Endothelial cell of umbilical vein (primary cell): ENCODE measurements around the gene ACOT13. TPM values are rescaled to one million over a fixed set of nuclear protein-coding genes. Genes with fewer than 3 reads are reported as not detected.
"Not testable (repeated sequence)": the region's sequence is repeated elsewhere in the genome, so short reads cannot be mapped to it uniquely, and the experiment has no call there.

ENCODE experiments used
- BruUV-seq: library from RNA; stranded (reverse); fragments of 400-500 nt; replicated peaks from 2 replicates; lab custom pipeline; 2021; lab: Mats Ljungman, UMichigan
- CTCF ChIA-PET: fragments of 300-600, 350-600 bp; sonication (Branson Sonifier 250); formaldehyde crosslinking; loops from one replicate; lab custom pipeline; 2021; ENCODE audit warnings: antibody characterized with exemption, inconsistent platforms; lab: Charles Lee
- POLR2A ChIA-PET: fragments of 300-600, 350-600 bp; sonication (Branson Sonifier 250); formaldehyde crosslinking; loops from one replicate; lab custom pipeline; 2021; ENCODE audit warnings: antibody characterized with exemption, inconsistent platforms; lab: Charles Lee
- DNase-seq: peaks from one replicate; pipeline ENCODE4 v3.0.0-alpha.2; 2011; ENCODE audit warnings: low read depth, low spot score
- FAIRE-seq: peaks from 2 replicates; lab custom pipeline; 2011; peaks lifted over from hg19 to GRCh38; lab: Jason Lieb, UNC
- H2AFZ ChIP-seq: 2 replicates; pipeline ENCODE4 v1.6.0; 2012; ENCODE audit warnings: low read depth, low read length, control low read depth, inconsistent platforms
- H3K27ac ChIP-seq: 2 replicates; pipeline ENCODE4 v1.5.1; 2011; ENCODE audit warnings: low read depth, mild to moderate bottlenecking, control low read depth, low read length, moderate library complexity; ENCODE audit not compliant: insufficient read depth
- H3K27me3 ChIP-seq, 2 experiments: 2 replicates each; pipeline versions ENCODE4 v1.6.0 to v1.6.1; 2011; ENCODE audit warnings: low read length in 2 of 2, mixed read lengths in 1 of 2; ENCODE audit not compliant: control insufficient read depth in 2 of 2, insufficient read depth in 2 of 2
- H3K36me3 ChIP-seq, 2 experiments: 2 replicates in 1 of 2; 3 replicates in 1 of 2; pipeline ENCODE4 v1.5.1; 2011; ENCODE audit warnings: low read length in 2 of 2, mild to moderate bottlenecking in 1 of 2, moderate library complexity in 1 of 2; ENCODE audit not compliant: control insufficient read depth in 2 of 2, insufficient read depth in 2 of 2; ENCODE audit errors: extremely low read depth in 1 of 2
- H3K4me1 ChIP-seq: 3 replicates; pipeline ENCODE4 v1.5.1; 2011; ENCODE audit warnings: mild to moderate bottlenecking, low read length; ENCODE audit not compliant: control insufficient read depth, insufficient read depth; ENCODE audit errors: extremely low read depth
- H3K4me2 ChIP-seq: 2 replicates; pipeline ENCODE4 v1.6.1; 2011; ENCODE audit warnings: low read length, control low read depth, mixed read lengths; ENCODE audit not compliant: insufficient read depth
- H3K4me3 ChIP-seq, 3 experiments: fragments of 200-600 bp in 1 of 3; sonication (generic), shearing (Covaris generic) in 1 of 3; replicated peaks in 1 of 3; 2 replicates each; pipeline ENCODE4 v1.5.1; 2011 to 2016; ENCODE audit warnings: control low read depth in 3 of 3, low read length in 3 of 3, mild to moderate bottlenecking in 2 of 3, inconsistent platforms in 1 of 3, low read depth in 1 of 3, moderate library complexity in 1 of 3; ENCODE audit not compliant: insufficient read depth in 1 of 3
- H3K79me2 ChIP-seq: 2 replicates; pipeline ENCODE4 v1.6.0; 2012; ENCODE audit warnings: low read length, inconsistent platforms; ENCODE audit not compliant: control insufficient read depth, insufficient read depth
- H3K9ac ChIP-seq: replicated peaks from 2 replicates; pipeline ENCODE3; 2011; ENCODE audit warnings: low read length, control low read depth; ENCODE audit not compliant: insufficient read depth; ENCODE audit errors: extremely low read depth
- H3K9me1 ChIP-seq: replicated peaks from 3 replicates; pipeline ENCODE4 v1.6.0; 2011; ENCODE audit warnings: mild to moderate bottlenecking, low read length; ENCODE audit not compliant: control insufficient read depth, insufficient read depth; ENCODE audit errors: extremely low read depth
- H3K9me3 ChIP-seq: replicated peaks from 2 replicates; pipeline ENCODE4 v1.5.1; 2012; ENCODE audit warnings: low read length, inconsistent platforms; ENCODE audit not compliant: control insufficient read depth, insufficient read depth
- H4K20me1 ChIP-seq: replicated peaks from 2 replicates; pipeline ENCODE3; 2011; ENCODE audit warnings: mild to moderate bottlenecking, low read length; ENCODE audit not compliant: control insufficient read depth, insufficient read depth; ENCODE audit errors: extremely low read depth
- EZH2 ChIP-seq: IDR thresholded peaks from 2 replicates; pipeline ENCODE4 v1.6.1; 2012; ENCODE audit warnings: borderline replicate concordance, low read depth, mild to moderate bottlenecking, moderate library complexity, low read length, inconsistent platforms; ENCODE audit not compliant: severe bottlenecking
- FOS ChIP-seq: IDR thresholded peaks from 2 replicates; pipeline ENCODE4 v1.6.1; 2011; ENCODE audit warnings: mild to moderate bottlenecking, low read length, moderate library complexity, borderline replicate concordance; ENCODE audit not compliant: insufficient read depth
- MAX ChIP-seq: IDR thresholded peaks from 2 replicates; pipeline ENCODE4 v1.6.1; 2011; ENCODE audit not compliant: insufficient read depth, insufficient read length
- MYC ChIP-seq: IDR thresholded peaks from one replicate; pipeline ENCODE4 v1.6.1; 2011; ENCODE audit warnings: mild to moderate bottlenecking, low read depth, low read length
- POLR2A ChIP-seq: IDR thresholded peaks from 2 replicates; pipeline ENCODE4 v1.6.1; 2012; ENCODE audit warnings: low read depth, mild to moderate bottlenecking, control low read depth, low read length
- POLR2AphosphoS5 ChIP-seq: IDR thresholded peaks from 2 replicates; pipeline ENCODE4 v1.6.1; 2012; ENCODE audit warnings: low read depth, mild to moderate bottlenecking, control low read depth, low read length, moderate library complexity; ENCODE audit not compliant: insufficient read depth
- dilution Hi-C: fragments of 300-500 bp; cut with MboI; formaldehyde crosslinking; loops from one replicate; pipeline ENCODE4 v1.15.0; 2019; ENCODE audit warnings: low sequenced_read_pairs; ENCODE audit not compliant: extremely low pct_ligation_motif_present
- intact Hi-C: fragments of 100-400 bp; cut with micrococcal nuclease; formaldehyde crosslinking; loops from one replicate; pipeline ENCODE4 v1.10.0; 2022
- polyA plus RNA-seq, 4 experiments: library from polyadenylated mRNA; depleted of rRNA in 3 of 4; stranded (reverse) in 3 of 4; unstranded in 1 of 4; fragments of >200 nt; gene quantifications; 2 replicates each; pipeline versions ENCODE4 v1.2.1 to v1.2.3, GENCODE V29; 2011 to 2012; ENCODE audit warnings: missing spikeins in 1 of 4
- total RNA-seq: library from RNA; stranded (reverse); gene quantifications from 2 replicates; pipeline ENCODE4 v1.2.3, GENCODE V29; 2021
- TF ChIP-seq, protein P1 (sequence below), 2 donors: IDR thresholded peaks; 1 replicate in 1 of 2; 2 replicates in 1 of 2; pipeline ENCODE4 v1.5.1; 2011; ENCODE audit warnings: low read length in 2 of 2, mild to moderate bottlenecking in 2 of 2, moderate library complexity in 2 of 2, control low read depth in 1 of 2, inconsistent platforms in 1 of 2, low read depth in 1 of 2; ENCODE audit not compliant: insufficient read depth in 1 of 2; ENCODE audit errors: extremely low read depth in 1 of 2

Gene ACOT13
- total and polyA plus RNA-seq, 2 donors (not counting 3 experiments of a cell fraction or from before 2014, with no cell fraction given), result 7.7 to 24.1 TPM

DNA sequence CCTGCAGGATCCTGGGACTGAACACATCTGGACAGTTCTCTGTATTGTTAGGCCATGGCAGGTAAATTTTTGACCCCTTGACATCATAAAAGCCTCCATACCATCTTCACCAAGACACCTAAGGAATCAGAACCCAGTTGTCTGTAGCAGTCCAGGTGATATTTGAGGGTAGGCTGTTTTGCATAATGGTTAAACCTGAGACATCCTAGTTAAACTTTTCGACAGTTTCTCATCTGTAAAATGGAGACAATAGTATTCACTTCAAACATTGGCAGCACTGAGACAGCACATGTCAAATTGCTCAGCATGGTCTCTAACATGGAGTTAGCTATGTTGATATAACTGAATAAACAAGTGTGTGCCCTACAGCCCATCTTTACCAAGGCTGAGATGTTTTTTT lies 27.3 kb downstream of the ACOT13 start:
- Histone ChIP-seq H4K20me1 (no peaks in the 10 kb centered on the region), H3K4me3 (no peak overlapping the region), H3K9ac (no peak overlapping the region), H3K4me2 (no peak overlapping the region), H3K9me3 (no peaks in the 10 kb centered on the region), H3K4me1 (no peaks in the 10 kb centered on the region), H2AFZ (no peak overlapping the region), H3K36me3 (no peaks in the 10 kb centered on the region), H3K27ac (no peak overlapping the region), H3K9me1 (no peaks in the 10 kb centered on the region), H3K27me3 (no peaks in the 10 kb centered on the region), H3K79me2 (no peaks in the 10 kb centered on the region)
- POLR2A ChIA-PET, result no interaction called here
- no peak for DNase-seq
- intact Hi-C loops (loop anchor here (2.0 to 10.0 kb wide), 3 partner anchors 73 to 409 kb away; no protein-coding TSS in a partner anchor), dilution Hi-C loops (no loop called here)
- TF ChIP-seq EZH2 (no peak), MYC (no peak), FOS (no peak), POLR2AphosphoS5 (no peak), POLR2A (no peak), MAX (no peak)
- BruUV-seq, result no TSS peak
- FAIRE-seq, result no peak
- CTCF ChIA-PET, result interaction anchor here (1.9 to 8.8 kb wide), 2 partner anchors 111 to 264 kb away, joined by 5 to 124 read pairs; no protein-coding TSS in a partner anchor

GRCh38 chr6:24695635-24696034 lies 28.8 kb downstream of the ACOT13 start:
- H3K9me3 ChIP-seq, H3K9me1 ChIP-seq, H3K4me3 ChIP-seq, BruUV-seq, H3K4me1 ChIP-seq, H3K36me3 ChIP-seq, H3K27ac ChIP-seq, dilution Hi-C loops, POLR2A ChIA-PET, H2AFZ ChIP-seq, H3K79me2 ChIP-seq, H3K4me2 ChIP-seq, H3K9ac ChIP-seq, H4K20me1 ChIP-seq, H3K27me3 ChIP-seq: not testable (repeated sequence)
- DNase-seq, result peak; percentile 55
- CTCF ChIA-PET, result interaction anchor here (1.0 to 8.8 kb wide), 3 partner anchors 113 to 265 kb away, joined by 3 to 124 read pairs (median 5); no protein-coding TSS in a partner anchor
- peak; percentile 84 for FAIRE-seq
- intact Hi-C loops, result loop anchor here (1.0 to 10.0 kb wide), 6 partner anchors 71 to 411 kb away; no protein-coding TSS in a partner anchor
- TF ChIP-seq, protein P1, sequence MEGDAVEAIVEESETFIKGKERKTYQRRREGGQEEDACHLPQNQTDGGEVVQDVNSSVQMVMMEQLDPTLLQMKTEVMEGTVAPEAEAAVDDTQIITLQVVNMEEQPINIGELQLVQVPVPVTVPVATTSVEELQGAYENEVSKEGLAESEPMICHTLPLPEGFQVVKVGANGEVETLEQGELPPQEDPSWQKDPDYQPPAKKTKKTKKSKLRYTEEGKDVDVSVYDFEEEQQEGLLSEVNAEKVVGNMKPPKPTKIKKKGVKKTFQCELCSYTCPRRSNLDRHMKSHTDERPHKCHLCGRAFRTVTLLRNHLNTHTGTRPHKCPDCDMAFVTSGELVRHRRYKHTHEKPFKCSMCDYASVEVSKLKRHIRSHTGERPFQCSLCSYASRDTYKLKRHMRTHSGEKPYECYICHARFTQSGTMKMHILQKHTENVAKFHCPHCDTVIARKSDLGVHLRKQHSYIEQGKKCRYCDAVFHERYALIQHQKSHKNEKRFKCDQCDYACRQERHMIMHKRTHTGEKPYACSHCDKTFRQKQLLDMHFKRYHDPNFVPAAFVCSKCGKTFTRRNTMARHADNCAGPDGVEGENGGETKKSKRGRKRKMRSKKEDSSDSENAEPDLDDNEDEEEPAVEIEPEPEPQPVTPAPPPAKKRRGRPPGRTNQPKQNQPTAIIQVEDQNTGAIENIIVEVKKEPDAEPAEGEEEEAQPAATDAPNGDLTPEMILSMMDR (IDR thresholded peaks at IDR 0.05; ENCODE audit: extremely low read depth in 1 of 2, insufficient read depth in 1 of 2, low read depth in 1 of 2, low read length in 2 of 2), result peak; percentile 20 to 24
